Adipose tissue (tissue), 3 donors: ENCODE measurements around the gene UNC5B. TPM values are rescaled to one million over a fixed set of nuclear protein-coding genes. Genes with fewer than 3 reads are reported as not detected.

Experiments
- H3K27ac ChIP-seq: one replicate; pipeline ENCODE4 v1.5.1; 2013; ENCODE audit warnings: low read depth, low read length
- WGBS, 3 donors: extraction: QIAGEN DNeasy Blood & Tissue Kit; methylation state at CpG; one replicate each; pipeline ENCODE4 v1.1.7; 2013; 5-methylcytosine and 5-hydroxymethylcytosine counted together
- polyA plus RNA-seq, 3 donors: library from polyadenylated mRNA; stranded (reverse); fragments of 200-250 nt; gene quantifications; one replicate each; pipeline ENCODE4 v1.2.3, GENCODE V29; 2013
- donor health status: healthy with polysubstance abuse.
- donor health status: Bipolar disorder and iron deficiency.
- donor health status: healthy.

UNC5B gene
- polyA plus RNA-seq = 1 to 10 TPM; 1.7 to 2.8 (median 2.1) TPM

DNA sequence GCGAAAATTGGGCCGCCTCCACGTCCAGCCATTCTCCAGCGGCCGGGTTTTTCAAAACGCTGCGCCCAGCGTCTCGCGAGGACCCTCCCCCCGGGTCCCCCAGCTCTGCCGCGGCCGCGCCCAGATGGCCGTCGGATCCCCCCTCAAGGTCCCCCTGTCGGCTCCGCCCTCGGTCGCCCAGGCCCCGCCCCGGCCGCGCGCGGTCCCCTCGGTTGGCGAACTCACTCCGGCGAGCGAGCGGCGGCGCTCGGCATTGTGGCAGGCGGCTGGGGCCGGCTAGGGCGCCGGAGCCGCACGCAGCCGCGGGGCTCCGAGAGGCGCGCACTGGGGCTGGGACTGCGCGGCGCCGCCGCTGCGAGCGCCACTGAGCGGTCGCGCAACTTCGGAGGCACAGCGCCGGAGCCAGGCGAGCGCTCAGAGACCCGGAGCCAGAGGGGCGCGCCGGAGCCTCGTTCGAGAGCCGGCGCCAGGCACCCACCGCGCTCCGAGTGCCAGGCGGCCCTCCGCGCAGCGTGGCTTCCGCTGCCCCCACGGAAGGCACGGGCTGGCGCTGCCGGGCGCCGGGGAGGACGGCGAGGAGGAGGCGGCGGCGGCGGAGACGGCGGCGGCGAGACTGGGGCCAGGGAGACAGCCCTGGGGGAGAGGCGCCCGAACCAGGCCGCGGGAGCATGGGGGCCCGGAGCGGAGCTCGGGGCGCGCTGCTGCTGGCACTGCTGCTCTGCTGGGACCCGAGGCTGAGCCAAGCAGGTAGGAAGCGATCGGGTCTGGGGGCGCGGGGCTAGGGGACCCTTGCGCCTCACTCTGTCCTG is at the start of gene UNC5B:
Gene UNC5B, plus strand, starts transcription at position 253 of the 809 bp plus-strand sequence. Its CDS starts 416 bp downstream, at position 669.
- no peak within 1 kb of the TSS for H3K27ac ChIP-seq
- WGBS, 3 donors = 0 to 1% (median 1%) methylated on average over 87 to 109 of the region's 109 CpGs

DNA sequence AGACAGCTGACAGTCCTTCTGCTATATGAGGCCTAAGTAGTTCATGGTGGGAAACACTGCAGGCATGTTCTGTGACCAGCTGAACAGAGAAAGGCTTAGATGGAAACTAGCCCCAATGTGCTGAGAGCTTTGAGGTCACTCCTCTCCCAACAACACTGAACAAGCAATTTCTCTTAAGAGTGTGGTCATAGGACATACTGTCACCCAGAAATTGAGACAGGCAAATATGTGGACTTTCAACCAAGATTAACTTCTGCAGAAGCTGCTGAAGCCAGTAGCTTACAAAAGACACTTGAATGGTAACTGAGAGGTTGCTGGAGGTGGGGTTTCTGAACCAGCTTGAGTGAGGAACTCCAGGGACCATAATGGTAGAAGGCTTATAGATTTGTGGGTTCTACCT is 38.9 kb upstream of the UNC5B start:
- H3K27ac ChIP-seq = no peak overlapping the region

DNA sequence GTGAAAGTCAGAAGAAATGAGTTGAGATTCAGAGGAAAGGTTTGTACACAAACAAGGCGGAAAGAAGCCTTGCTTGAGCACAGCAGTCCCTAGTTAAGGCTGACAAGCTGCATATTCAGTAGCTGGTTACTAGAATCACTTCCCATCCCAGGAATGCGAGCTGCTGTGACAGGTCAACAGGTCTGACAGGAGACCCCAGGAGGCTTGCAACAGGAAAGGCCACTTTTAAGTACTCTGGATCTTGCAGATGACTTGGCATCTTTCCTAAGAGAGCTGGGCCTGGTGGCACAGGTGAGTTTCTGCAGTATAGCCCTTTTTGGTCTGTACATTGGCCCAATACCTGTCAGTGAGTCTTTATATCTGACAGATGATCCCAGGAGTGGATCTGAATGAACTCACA is 35.7 kb upstream of the UNC5B start:
- 90 to 94% (median 90%) methylated on average over 2 of the region's 2 CpGs for WGBS, 3 donors
- H3K27ac ChIP-seq = no peak overlapping the region

DNA sequence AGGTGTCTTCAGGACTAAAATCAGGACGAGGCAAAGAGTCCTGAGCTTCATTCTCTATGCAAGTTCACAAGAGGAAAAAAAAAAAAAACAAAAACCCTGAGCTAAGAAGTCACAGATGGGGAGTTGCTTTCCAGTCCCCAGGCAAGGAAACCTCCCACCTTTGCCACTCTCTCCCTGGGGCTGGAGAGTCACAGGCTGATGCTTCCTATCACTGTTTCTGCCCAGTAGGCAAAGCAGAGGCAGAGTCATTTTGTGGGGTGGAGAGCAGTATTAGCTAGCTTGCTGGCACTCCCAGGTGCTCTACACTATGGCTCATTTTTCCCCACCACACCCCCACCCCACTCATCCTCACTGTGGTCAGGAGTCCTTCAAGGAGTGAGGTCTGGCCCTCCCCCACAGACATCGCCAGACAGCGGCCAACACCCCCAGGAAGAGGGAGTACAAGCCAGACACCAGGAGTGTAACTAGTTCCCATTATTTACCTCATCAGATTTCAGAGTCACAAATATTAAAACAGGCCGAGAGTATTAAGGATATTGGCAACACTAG is 34.6 kb upstream of the UNC5B start:
- 69 to 79% (median 76%) methylated on average over 4 of the region's 4 CpGs for WGBS, 3 donors
- no peak overlapping the region for H3K27ac ChIP-seq

DNA sequence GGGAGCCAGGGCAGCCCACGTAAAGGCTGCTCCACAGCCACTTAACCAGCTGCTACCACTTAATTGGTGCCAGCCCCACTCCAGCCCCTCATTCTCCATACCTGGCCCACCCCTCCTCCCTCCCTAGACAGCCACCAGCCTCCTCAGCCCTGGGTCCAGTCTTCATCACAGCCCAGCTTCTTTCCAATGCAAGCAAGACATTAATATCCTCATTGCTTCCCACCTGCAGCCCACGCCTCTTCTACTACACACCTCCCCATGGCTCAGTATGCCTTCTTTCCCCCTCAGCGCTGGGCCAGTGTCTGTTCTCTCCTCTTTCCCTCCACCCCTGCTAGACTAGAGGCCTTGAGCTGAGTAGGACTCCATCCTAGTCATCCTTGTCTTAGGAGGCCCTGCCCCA is 33.5 kb upstream of the UNC5B start:
- H3K27ac ChIP-seq = no peak overlapping the region
- 88 to 93% (median 89%) methylated on average over 3 of the region's 3 CpGs for WGBS, 3 donors

DNA sequence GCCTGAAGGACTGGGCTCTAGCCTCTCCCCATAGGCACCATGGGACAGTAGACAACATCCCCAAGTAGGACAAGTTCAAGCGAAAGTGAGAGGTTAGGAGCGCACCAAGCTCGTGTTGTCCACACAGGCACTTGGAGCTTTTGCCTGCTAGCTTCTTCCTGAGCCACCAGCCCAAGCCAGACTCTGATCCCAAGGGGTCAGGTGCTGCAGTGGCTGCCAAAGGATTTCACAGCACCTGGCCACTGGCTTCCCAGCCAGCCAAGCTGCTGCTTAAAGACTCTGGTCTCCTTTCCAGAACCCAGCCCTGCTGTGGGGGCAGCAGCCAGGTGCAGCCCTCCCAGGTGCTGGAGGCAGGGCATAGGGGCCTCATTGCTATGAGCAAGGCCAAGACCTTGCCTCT is 33.0 kb upstream of the UNC5B start:
- no peak overlapping the region for H3K27ac ChIP-seq
- 97 to 100% (median 98%) methylated on average over 3 of the region's 3 CpGs for WGBS, 3 donors

DNA sequence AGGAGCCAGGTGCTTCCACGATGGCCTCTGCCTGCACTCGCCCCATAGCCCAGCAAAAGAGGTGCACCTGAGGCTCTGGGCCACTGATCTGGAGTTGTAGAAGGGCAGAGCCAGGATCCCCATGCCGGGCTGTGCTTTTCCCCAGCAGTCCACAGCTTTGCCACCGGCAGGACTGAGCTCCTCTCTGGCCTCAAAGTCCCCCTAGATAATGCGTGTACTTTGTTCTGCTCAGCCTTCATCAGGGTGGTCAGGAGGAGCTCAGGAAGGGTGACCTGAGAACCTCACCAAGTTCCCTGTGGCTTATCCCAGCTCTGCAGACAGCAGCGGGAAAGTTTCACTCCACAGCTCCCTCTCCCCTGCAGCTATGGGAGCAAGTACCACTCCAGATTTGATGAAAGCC is 27.9 kb upstream of the UNC5B start:
- H3K27ac ChIP-seq = no peak overlapping the region
- WGBS, 3 donors = 77 to 91% (median 85%) methylated on average over 6 of the region's 6 CpGs

DNA sequence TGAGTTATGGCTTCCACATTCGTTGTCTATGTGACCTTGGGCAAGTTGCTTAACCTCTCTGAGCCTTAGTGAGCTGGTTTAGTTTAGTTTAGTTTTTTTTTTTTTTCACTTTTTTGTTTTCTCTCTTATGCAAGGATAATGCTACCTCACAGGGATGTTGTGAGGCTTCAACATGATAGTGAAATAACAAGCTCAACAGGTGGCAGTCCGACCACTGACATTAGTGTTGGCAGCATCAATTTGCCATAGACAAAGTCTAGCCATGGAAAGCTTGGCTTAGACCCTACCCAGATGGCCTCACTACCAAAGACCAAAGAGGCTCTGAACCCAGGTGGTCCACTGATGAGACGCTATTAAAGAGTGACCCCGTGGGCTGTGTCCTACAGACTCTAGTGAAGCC is 27.2 kb upstream of the UNC5B start:
- H3K27ac ChIP-seq = no peak overlapping the region
- WGBS, 3 donors = 80 to 93% (median 86%) methylated on average over 4 of the region's 4 CpGs

DNA sequence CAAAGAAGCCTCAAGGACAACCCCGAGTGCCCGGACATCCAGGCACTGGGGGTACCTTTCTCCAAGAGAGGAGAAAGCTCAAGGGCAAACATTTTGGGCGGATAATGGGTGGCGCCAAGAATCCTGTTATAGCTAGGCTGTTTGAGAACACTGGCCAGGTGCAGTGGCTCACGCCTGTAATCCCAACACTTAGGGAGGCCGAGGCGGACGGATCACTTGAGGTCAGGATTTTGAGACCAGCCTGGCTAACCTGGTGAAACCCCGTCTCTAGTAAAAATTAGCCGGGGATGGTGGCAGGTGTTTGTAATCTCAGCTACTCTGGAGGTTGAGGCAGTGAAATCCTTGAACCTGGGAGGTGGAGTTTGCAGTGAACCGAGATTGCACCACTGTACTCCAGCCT is 25.2 kb upstream of the UNC5B start:
- WGBS, 3 donors = 43 to 89% (median 89%) methylated on average over 11 of the region's 11 CpGs
- no peak overlapping the region for H3K27ac ChIP-seq

DNA sequence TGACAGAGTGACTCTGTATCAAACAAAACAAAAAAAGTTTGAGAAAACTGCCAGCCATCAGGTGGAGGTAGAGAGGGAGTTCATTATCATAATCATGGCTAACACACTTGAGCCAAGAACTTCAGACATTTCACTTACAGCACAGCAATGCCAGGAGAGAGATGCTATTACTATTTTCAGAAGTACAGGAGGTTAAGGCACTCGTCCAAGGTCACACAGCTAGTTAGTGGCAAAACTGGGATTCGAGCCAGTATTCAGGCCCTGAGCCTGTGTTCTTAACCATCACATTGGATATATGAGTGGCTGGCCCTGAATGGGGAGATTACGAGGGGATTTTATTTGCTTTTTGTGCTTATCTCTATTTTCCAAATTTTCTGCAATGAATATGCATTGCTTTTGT is 24.8 kb upstream of the UNC5B start:
- 10 to 57% (median 46%) methylated on average over 3 of the region's 3 CpGs for WGBS, 3 donors
- H3K27ac ChIP-seq = no peak overlapping the region

DNA sequence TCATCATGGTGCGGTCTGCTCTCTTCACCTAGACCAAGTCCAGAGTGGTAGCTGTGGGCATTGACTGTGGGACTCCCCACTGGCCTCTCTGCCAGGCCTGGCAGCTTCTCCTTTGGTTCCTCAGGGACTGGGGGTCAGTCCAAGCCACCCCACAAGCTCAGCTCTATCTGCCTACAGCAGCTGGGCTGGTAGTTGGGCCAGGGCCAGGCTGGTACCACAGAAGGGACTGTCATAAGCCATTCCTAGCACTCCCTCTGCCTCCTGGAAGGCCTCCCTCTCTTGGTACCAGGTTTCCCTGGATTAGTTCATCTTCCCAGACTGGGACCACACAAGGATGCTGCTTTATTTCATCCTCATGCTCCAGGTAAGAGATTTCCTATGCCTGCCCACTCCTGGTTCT is 24.2 kb upstream of the UNC5B start:
- WGBS, 3 donors = 75 to 100% (median 82%) methylated on average over 1 of the region's 1 CpG
- H3K27ac ChIP-seq = no peak overlapping the region

DNA sequence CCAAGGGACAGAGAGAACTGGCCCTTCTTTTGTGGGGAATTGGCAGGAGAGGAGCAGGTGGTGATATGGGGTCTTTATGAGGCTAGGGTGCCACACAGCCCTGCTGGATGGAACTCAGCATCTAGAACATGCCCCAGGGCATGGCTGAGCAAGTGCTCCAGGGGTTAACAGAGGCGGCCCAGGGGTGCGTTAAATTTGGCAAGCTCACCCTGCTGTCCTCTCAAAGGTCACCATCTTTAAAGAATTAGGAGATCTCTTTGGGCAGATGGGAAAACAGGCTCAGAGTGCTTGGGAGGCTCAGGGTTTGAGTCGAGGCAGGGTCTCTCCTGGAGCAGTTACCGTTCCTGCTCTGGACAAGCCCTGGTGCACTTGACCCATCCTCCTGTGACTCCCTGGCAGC is 21.4 kb upstream of the UNC5B start:
- H3K27ac ChIP-seq = no peak overlapping the region
- WGBS, 3 donors = 61 to 69% (median 65%) methylated on average over 4 of the region's 4 CpGs

DNA sequence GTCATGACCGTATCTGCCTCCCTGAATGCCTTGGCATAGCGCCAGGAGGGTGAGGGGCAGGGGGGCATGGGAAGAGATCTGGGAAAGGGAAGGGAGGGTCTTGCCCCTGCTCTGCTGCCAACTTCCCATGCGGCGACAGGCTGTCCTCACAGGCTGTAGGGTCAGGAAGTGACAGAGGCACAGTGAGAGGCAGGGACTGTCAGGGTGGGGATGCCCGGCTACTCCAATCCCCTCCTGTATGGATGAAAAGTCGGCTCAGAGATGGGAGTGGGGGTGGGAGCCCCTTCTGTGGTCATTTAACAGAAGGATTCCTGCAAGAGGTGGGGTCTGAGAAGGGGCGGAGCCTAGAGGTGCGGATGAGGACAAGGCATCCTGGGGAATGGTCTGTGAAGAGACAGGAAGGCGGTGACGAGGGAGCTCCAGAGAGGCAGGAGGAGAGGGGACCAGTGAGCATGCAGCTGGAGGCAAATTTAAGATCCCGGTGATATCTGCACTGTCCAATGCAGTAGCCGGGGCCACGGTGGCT is 20.8 kb upstream of the UNC5B start:
- no peak overlapping the region for H3K27ac ChIP-seq
- WGBS, 3 donors = 44 to 50% (median 49%) methylated on average over 13 of the region's 13 CpGs

DNA sequence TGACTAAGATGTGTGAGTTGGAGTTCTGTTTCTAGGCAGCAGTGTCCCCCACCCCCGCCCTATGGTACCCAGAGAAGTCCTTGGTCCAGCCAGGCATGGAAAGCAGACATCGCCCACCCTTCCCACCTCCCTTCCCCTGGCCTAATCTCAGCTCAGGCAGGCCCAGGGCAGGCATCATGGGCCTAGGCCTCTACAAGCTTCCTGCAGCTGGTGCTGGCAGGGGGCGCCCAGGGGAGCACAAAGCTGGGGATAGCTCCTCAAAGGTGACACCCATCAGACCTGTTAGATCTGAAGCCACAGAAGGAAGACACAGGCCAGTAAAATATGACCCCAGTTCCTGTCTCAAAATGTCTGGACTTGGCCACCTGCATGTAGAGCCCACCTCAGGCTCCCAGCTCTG is 18.9 kb upstream of the UNC5B start:
- H3K27ac ChIP-seq = no peak overlapping the region
- 94 to 96% (median 95%) methylated on average over 3 of the region's 3 CpGs for WGBS, 3 donors

DNA sequence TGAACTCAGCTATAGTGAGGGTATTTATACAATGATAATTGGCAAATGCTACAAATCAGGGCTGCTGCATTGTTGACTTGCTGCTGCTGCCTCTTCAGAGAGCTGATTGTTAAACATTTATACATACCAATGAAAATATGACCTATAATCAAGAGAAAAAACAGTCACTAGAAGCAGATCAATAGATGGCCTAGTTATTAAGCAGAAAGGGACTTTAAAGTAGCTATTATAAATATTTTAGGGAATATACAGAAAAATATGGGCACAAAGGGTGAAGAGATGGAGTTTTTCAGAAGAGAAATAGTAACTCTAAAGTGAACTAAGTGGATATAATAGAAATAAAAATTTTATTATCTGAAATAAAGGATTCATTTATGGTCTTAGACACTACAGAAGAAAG is 14.4 kb upstream of the UNC5B start:
- no peak overlapping the region for H3K27ac ChIP-seq

DNA sequence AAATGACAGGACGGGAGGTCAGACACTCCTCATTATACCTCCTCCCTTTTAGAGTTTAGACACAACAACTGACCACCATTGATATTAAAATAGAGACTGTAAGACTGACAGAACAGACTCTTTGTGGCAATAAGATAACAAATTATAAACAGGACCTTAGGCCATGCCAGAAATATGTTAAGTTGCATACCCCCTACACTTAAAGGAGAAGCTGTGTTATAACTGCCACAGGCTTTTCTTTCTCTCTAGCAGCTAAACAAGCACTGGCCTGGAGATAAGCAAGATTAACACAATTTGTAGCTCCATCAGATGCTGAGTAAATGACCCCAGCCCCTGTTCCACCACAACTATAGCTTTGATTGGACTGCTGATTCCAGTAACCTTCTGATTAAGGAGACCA is 10.5 kb upstream of the UNC5B start:
- H3K27ac ChIP-seq = no peak overlapping the region
- WGBS, 3 donors = 87 to 90% (median 89%) methylated on average over 1 of the region's 1 CpG

DNA sequence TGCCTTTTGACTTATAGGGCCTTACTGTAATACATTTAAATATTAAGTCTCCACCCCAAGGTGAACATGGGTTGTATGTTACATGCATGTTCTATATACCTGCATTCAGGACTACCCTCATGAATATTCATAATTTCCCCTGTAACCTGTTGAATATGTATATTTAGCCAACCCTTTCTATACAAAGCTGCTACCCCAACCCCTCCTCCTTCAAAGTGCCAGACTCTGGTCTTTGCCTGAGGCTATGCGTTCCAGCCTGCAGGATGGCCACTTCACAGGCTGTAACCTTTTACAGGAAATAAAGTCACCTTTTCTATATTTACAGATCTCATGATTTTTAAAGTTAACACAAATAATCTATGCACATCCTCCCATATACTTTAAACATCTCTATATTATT is 10.1 kb upstream of the UNC5B start:
- 96 to 100% (median 97%) methylated on average over 1 of the region's 1 CpG for WGBS, 3 donors
- no peak overlapping the region for H3K27ac ChIP-seq

DNA sequence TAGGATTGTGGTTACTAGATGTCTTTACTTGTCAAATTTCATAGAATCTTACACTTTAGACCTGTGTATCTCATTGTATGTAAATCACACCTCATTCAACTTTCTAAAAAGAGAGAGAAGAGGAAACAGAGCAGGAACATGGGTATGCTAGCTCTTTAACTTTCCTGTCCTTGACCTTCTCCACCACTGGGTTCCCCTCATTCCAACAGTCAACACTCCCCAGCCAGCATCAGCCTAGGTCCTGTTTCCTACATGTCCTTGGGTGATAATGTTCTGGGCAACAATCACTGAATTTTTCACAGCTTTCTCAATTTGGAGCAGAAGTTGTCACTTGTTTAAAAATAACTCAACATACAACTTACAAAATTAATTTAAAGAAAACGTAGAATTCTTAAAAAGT is 9.2 kb upstream of the UNC5B start:
- WGBS, 3 donors = 72 to 79% (median 79%) methylated on average over 1 of the region's 1 CpG

DNA sequence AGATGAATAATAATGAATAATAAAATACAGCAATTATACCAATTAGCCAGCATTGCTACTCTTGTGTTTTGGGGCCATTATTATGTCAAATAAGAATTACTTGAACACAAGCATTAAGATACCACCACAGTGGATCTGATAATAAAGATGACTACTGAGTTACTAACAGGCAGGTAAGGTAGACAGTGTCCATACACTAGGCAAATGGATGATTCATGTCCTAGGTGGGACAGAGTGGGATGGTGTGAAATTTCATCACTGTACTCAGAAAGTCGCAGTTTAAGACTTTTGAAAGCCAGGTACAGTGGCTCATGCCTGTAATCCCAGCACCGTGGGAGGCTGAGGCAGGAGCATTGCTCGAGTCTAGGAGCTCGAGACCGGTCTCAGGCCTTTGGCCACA is 8.7 kb upstream of the UNC5B start:
- WGBS, 3 donors = 86 to 93% (median 92%) methylated on average over 5 of the region's 5 CpGs
- no peak overlapping the region for H3K27ac ChIP-seq

More for the DNA sequence above, 9.2 kb upstream of the UNC5B start:
- no peak overlapping the region for H3K27ac ChIP-seq

DNA sequence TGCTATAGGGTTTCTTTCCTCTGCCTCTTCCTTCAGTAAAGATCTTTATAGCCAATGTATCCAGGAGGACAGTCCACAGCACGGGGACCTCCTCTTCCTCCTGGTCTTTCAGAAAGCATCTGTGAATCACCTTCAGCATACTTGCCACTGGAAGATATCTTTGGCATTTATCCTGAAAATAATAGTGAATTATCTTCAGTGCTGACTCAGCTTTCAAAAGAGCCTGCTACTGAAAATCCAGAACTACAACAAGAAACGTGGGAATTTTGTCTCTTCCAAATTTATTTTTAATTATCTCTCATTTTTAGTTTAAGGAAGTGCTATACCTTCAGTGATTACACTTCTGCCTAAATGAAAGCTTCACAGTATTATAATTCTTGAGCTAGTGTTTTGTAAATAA is 7.6 kb upstream of the UNC5B start:
- 28 to 57% (median 52%) methylated on average over 2 of the region's 2 CpGs for WGBS, 3 donors
- H3K27ac ChIP-seq = no peak overlapping the region
